Lower leg skin (tissue), 4 donors: ENCODE data around the gene RPL37. TPM values are rescaled to one million over a fixed set of nuclear protein-coding genes. Genes with fewer than 3 reads are reported as not detected.

Experiments used
- DNase-seq, 2 donors: peaks; one replicate each; pipeline ENCODE4 v3.0.0-alpha.2; 2019; ENCODE audit warnings: low spot score in 2 of 2
- H3K4me3 ChIP-seq: fragments of 200-600 bp; sonication (generic); 2 replicates; pipeline ENCODE4 v1.5.1; 2017; ENCODE audit warnings: mild to moderate bottlenecking, low read depth; ENCODE audit not compliant: poor library complexity, severe bottlenecking
- POLR2A ChIP-seq, 2 donors: fragments of 450-650 bp; IDR thresholded peaks; one replicate each; pipeline ENCODE4 v1.6.1; 2016 to 2017; ENCODE audit warnings: antibody characterized with exemption in 2 of 2, mild to moderate bottlenecking in 1 of 2, moderate library complexity in 1 of 2
- WGBS, 2 donors: methylation state at CpG; one replicate each; pipeline ENCODE4 v1.1.5; 2018; 5-methylcytosine and 5-hydroxymethylcytosine counted together
- intact Hi-C: fragments of 100-400 bp; cut with DNase I; formaldehyde crosslinking; loops from one replicate; pipeline ENCODE4 v1.15.0; 2023; ENCODE audit warnings: low total_unique reads
- total RNA-seq, 4 donors: library from RNA; depleted of rRNA; stranded (reverse); fragments of >200 nt; gene quantifications; one replicate each; pipeline ENCODE4 v1.1.0, GENCODE V29; 2016
- TF ChIP-seq, protein P1 (sequence below), 3 donors: fragments of 450-650 bp; IDR thresholded peaks; one replicate each; pipeline ENCODE4 v1.5.1; 2016; ENCODE audit warnings: antibody characterized with exemption in 3 of 3, mild to moderate bottlenecking in 3 of 3, moderate library complexity in 2 of 3

The RPL37 gene
- total RNA-seq, 4 donors from 2014 or later, result 202 to 750 (median 389) TPM

- no peak for DNase-seq
- TF ChIP-seq POLR2A (IDR thresholded peaks at IDR 0.05), result no peak
- TF ChIP-seq, protein P1, sequence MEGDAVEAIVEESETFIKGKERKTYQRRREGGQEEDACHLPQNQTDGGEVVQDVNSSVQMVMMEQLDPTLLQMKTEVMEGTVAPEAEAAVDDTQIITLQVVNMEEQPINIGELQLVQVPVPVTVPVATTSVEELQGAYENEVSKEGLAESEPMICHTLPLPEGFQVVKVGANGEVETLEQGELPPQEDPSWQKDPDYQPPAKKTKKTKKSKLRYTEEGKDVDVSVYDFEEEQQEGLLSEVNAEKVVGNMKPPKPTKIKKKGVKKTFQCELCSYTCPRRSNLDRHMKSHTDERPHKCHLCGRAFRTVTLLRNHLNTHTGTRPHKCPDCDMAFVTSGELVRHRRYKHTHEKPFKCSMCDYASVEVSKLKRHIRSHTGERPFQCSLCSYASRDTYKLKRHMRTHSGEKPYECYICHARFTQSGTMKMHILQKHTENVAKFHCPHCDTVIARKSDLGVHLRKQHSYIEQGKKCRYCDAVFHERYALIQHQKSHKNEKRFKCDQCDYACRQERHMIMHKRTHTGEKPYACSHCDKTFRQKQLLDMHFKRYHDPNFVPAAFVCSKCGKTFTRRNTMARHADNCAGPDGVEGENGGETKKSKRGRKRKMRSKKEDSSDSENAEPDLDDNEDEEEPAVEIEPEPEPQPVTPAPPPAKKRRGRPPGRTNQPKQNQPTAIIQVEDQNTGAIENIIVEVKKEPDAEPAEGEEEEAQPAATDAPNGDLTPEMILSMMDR (IDR thresholded peaks at IDR 0.05), result no peak
- intact Hi-C loops, result no loop called here
- 73 to 76% methylated on average over 4 of the region's 4 CpGs for WGBS, 2 donors
- no peak overlapping the region for H3K4me3 ChIP-seq
Measured at GRCh38 chr5:40831346-40832210, 3.4 kb downstream of the RPL37 start.

GRCh38 chr5:40829748-40830533 lies 5.1 kb downstream of the RPL37 start:
- no peak overlapping the region for H3K4me3 ChIP-seq
- no peak for TF ChIP-seq POLR2A (IDR thresholded peaks at IDR 0.05)
- TF ChIP-seq, protein P1 (IDR thresholded peaks at IDR 0.05), result no peak
- intact Hi-C loops, result no loop called here
- WGBS, 2 donors, result 94 to 96% methylated on average over 13 of the region's 13 CpGs
- no peak for DNase-seq

DNA sequence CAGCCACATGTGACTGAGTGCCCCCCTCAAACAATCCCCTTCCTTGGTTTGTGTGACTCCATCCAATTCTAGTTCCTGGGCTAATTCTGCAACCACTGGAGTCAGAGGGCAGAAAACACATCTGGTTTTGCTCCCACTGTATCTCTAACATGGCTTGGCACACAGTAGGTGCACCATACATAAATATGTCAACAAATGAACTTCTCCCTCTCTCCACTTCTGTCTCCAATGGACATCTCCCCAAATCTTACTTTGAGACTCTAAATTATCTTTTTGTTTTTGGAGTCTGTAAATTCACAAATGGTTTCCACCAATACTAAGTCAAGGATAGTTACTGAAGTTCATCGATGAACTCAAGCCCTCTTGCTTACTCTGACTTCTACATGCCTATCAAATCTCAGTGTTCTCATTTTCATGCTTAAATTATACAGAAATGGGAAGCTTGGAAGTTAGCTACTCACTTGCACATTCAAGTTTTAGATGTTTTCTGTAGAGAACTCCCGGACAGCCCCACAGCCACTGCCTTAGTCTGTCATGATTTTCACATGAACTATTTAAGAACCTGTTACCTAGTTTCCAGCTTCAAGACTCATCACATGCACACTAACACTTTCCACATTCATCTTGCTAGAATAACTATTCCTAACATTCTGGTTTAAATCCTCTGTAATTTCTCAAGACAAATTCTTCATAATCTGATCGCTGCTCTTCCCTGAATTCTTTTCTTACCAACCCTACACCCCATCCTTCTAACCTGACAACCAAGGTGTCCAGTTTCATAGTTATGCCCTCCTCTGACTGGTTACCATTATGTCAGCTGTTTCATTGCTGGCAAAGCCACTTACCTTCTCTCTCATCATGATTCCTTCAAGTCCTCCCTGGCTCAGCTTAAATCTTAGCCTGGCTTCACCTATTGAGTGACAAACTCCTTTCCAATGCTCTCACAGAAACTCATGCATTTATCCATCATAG lies 6.0 kb downstream of the RPL37 start:
- H3K4me3 ChIP-seq, result no peak overlapping the region
- WGBS, 2 donors, result 95 to 97% methylated on average over 3 of the region's 3 CpGs
- DNase-seq, result no peak
- intact Hi-C loops, result no loop called here
- no peak for TF ChIP-seq POLR2A (IDR thresholded peaks at IDR 0.05)
- TF ChIP-seq, protein P1 (IDR thresholded peaks at IDR 0.05), result no peak

DNA sequence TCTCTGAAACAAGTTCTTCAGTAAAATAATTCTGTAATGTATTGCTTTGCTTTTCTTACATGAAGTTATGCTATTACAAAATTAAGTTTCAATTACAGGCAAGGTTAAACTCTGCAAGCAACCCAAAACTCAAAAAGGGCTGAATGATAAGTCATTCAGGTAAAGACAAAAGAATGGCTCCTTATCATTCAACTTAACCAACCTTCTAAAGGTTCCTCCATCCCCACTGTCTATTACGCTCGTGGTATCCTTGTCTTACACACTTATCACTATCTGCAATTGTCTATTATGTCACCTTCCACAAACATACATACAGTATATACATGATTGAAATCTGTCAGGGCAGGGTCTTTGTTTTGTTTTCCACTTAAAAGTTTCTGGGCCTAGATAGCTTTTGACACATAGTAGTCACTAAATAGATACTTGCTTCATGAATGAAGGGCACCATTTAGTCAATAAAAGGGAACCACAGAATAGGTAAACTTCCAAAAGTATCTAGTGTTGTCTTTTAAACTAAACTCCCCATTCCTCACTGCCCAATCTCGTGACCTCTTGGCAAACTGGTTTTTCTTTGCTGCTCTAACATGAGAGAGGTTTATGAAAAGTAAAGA lies 6.9 kb downstream of the RPL37 start:
- intact Hi-C loops, result no loop called here
- WGBS, 2 donors, result 87 to 88% methylated on average over 3 of the region's 3 CpGs

More for the DNA sequence above, 6.9 kb downstream of the RPL37 start:
- H3K4me3 ChIP-seq, result no peak overlapping the region
- DNase-seq, result no peak
- TF ChIP-seq, protein P1 (IDR thresholded peaks at IDR 0.05), result no peak
- TF ChIP-seq POLR2A (IDR thresholded peaks at IDR 0.05), result no peak
